HG03045 (cell line): ENCODE results near the gene INCA1.
"Not testable (repeated sequence)": the region's sequence is repeated elsewhere in the genome, so short reads cannot be mapped to it uniquely, and the experiment has no call there.

Experiments used
- ATAC-seq: cut with Tn5 transposase; IDR thresholded peaks from one replicate; pipeline ENCODE4 v1.9.1; 2021; ENCODE audit warnings: mild to moderate bottlenecking, moderate library complexity; ENCODE audit not compliant: unreplicated experiment

Gene INCA1, protein sequence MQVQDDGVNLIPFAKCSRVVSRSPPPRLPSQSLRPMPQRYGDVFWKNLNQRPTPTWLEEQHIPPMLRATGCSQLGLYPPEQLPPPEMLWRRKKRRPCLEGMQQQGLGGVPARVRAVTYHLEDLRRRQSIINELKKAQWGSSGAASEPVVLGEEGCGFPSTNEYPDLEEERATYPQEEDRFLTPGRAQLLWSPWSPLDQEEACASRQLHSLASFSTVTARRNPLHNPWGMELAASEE

DNA sequence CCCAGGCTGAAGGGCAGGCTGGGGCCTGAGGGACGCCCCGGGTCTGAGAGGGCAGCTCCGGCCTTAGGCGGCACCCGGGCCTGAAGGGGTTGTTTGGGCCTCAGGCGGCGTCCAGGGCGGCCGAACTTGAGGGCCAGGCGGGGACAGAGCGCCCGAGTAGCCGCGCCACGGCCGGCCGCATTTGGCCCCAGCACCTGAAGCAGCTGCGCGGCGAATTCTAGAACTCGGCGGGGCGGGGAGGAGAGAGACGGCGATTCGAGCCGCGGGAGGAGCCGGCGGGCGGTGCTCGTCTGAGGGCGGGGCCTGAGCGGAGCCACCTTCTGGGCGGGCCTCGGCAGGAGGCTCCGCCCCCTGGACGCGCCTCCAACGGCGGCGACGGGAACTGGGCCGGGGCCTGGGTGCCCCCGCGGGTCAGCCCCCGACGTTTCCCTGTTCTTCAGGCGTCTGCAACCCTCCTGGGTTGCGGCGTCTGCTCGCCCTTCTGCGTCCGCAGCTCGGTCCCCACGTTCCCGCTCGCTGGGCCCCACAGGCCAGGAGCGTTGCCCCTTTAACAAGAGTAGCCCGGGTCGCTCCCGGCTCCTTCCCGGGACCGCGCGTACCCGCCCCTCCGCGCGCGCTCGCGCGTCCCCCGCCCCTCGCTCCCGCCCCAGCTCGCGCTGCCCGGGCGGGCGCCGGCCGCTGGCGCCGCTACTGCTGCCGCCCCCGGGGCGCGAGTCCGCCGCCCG lies at the start of gene INCA1, which contains the start of gene KIF1C:
TSS of gene INCA1 (minus strand) at position 221 of the 725 bp plus-strand sequence. CDS start 3,085 bp downstream, outside the sequence.
TSS of gene KIF1C (plus strand) at position 649 of the 725 bp plus-strand sequence. CDS start 2,297 bp downstream, outside the sequence.
- peak; percentile 83 for ATAC-seq

DNA sequence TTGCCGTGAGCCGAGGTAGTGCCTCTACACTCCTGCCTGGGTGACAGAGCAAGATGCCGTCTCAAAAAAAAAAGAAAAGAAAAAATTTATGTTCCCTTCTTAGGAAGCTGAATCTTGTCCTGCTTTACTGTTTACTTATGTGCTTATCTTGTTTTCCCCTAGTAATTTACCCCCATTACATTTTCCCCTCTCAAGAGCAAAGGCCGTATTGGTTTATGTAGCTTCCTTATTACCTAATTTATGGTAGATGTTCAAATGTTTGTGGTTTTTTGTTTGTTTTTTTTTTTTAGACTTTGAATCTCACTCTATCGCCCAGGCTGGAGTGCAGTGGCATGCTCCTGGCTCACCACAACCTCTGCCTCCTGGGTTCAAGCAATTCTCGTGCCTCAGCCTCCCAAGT lies 48.2 kb upstream of the INCA1 start:
- no peak for ATAC-seq

DNA sequence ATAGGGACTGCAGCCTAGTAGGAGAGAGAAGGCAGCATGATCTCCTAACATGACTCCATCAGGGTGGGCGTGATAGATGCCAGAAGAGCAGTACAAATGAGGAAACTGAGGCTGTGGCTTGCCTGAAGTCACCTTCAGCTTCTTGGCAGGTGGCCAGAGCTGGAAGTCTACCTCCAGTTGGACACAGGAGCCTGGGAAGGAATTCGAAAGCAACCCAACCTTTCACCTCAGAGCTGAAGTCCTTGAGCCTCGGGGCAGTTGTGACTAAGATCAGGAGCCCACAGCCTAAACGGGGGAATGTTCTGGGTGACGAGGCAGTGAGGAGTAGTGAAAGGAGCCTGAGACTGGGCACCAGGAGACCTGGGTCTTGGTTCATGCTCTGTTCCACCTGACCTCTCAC lies 47.3 kb upstream of the INCA1 start:
- ATAC-seq, result no peak

DNA sequence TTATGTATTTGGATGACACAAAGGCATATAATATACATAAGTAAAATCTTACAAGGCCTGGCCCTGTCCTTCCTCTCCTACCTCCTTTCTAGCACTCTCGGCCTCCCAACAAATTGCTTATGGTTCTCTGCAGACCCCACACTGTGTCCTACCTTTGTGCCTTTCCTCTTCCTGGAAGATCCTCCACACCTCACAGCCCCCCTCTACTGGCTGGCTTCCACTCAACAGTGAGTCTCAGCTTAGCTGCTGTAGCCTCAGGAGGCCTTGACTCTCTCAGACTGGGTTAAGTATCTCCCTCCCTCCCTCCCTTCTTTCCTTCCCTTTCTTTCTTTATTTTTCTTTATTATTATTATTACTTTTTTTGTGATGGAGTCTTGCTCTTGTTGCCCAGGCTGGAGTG lies 46.2 kb upstream of the INCA1 start:
- no peak for ATAC-seq

DNA sequence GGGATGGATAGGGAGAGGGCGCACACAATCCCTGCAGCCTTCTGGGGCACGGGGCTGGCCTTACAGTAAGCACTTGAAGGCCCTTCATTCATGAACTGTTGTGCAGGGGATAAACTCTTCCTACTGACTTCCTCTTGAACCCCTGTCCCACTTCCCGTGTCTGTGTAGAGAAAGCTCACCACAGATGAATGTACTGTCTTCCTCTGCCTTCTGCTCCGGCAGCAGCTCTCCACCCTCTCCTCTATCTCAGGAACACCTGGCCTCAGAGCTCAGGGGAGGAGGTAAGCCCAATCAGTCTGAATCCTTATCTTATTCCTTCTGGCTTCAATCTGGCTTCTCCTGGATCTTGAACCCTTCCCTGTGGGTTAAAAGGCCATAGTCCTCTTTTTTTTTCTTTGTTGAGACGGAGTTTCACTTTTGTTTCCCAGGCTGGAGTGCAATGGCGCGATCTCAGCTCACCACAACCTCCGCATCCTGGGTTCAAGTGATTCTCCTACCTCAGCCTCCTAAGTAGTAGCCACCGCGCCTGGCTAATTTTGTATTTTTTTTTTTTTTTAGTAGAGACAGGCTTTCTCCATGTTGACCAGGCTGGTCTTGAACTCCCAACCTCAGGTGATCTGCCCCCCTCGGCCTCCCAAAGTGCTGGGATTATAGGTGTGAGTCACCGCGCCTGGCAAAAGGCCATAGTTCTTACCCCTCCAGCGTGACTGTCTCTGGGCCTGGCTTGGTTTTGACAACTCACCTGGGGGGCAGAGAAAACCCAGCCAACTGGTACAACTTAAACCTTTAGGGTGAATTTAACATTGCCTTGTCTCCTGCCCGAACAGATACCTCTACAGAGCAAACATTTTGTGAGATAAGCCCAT lies 45.1 kb upstream of the INCA1 start:
- no peak for ATAC-seq

DNA sequence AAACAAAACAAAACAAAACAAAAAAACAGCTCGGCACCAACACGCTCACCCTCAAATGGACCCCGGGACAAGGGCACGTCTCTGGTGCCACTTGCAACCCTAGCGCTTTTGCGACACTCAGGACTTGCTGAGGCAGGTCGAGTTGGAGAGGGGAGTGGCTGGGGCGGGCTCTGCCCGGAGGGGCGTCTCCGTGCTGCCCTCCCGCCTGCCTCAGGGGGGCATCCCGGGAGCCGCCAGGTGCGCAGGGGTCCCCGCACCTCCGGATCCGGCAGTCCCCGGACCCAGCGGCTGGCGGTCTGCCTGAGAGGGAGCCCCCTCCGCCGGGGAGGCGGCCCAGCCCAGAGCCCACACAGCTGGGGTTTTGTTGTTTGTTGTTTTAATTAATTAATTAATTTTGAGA lies 38.0 kb upstream of the INCA1 start, which contains the start of gene SLC52A1:
TSS of gene SLC52A1 (minus strand) at position 112 of the 400 bp plus-strand sequence. CDS start 820 bp downstream, outside the sequence.
- no peak for ATAC-seq

DNA sequence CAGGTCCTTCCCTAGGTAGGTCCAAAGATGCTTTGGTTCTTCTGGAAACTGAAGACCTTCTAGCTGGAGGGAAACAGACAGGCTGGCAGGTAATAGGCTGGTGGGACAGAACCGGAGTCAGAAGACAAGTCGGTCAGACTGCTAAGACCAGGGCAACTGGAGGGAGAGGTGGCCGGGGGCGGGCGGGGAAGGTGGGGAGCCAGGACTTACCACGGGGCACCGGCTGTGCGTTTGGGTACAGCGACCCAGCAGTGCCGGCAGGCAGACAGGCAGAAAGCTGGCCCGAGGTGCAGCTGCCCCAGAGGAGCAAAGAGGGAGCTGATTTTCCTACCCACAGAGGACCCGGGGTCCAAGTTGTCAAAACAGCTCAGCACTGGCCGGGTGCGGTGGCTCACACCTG lies 37.3 kb upstream of the INCA1 start:
- ATAC-seq, result no peak

DNA sequence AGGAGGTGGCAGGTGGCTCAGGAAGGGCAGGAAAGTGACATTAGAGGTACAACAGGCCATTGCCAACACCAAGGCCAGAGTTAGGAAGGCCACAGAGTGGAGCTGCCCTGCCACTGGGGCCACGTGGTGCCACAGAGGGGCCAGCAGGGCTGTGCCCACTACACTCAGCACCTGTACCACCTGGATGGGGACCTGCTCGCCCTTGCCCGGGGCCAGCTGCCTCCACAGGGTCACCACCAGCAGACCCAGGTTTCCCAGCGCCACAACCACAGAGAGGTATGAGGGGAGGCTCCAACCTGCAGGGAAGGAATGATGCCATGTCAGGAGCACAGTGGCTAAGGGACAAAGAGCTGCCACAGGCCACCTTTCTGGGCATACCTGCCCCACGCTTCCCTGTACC lies 36.7 kb upstream of the INCA1 start:
- no peak for ATAC-seq

DNA sequence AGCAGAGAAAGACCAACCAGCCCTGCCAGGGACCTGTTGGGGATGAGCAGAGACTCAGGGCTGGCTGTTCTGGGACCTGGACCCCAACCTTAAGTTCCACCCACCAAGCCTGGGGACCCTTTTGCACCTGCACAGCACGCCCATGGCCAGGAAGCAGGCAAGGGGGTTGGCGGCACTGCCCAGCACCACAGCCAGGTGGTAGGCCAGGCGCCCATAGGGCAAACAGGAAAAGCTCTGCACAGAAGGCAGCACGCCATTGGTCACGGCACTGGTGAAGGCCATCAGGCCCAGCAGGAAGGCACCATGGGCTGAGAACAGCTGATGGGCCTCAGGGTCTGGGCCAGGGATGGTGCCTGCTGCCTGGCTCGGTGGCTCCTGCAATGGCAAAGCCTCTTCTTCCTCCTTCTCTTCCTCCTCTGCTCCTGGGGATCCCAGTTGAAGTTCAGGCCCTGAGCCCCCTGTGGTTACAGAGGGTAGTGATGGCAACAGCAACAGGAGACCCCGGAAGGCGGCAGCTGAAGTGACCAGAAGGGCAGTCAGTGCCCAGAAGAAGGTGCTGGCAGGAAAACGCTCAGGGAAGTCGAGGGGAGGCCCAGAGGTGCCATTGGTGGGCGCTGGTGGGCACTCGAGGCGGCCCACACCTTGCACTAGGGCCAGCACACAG lies 36.2 kb upstream of the INCA1 start:
- no peak for ATAC-seq

DNA sequence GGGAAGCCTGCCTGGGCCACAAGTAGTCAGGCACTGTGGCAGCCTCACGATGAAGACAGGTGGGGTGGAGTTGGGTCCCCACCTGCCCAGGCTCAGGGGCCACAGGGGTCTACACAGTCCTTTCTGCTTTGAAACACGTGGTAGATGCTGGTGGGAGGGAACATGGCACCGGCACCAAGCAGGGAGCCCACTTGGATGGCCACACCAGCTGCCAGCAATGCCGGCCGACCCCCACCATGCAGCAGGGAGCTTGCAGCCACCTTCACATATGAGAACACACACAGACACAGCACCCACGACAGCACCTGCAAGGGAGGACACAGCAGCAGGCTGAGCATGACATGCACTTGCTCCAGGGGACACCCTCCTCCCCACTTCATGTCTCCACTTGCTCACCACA lies 35.5 kb upstream of the INCA1 start:
- ATAC-seq, result no peak

DNA sequence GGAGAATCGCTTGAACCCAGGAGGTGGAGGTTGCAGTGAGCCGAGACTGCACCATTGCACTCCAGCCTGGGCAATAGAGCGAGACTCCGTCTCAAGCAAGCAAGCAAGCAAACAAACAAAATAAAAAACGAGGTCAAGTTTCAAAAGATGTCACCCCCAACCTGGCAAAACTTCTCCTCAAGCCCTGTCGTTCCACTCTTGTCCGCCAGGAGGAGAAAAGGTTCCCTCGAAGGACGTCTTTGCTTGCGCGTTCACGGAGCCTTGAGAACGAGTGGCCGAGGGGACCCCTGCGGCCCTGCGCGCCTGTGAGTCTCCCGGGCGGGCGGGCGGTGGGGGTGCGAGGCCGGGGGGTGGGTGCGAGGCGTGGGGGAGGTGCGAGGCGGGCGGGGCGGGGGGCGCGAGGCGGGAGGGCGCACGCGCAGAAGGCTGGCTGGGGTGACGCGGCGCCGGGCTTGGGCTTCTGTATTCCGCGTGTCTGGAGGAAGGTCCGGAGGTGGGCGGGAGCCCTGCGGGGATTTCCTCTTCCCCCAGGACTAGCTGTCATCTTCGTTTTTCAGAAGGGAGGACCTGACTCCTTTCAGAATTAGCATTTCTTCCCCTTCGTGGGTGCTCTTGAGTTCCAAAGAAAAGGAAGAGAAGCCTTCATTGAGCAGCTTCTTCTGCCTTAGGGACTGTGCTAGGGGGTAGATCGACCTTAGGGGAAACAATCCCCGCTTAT lies 34.2 kb upstream of the INCA1 start:
- peak; percentile 55 for ATAC-seq

DNA sequence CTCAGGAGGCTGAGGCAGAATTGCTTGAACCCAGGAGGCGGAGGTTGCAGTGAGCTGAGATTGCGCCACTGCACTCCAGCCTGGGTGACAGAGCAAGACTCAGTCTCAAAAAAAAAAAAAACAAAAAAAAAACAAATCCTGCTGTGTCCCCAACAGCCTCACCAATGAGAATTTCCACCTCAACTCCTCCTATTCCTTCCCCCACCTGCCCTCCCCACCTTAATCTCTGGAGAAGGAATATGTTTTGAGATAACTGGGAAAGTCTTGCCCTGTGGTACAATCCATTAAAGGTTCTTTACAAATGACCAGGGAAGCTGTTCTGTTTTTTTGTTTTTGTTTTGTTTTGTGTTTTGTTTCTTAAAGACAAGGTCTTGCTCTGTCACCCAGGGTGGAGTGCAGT lies 32.8 kb upstream of the INCA1 start:
- ATAC-seq, result not testable (repeated sequence)

DNA sequence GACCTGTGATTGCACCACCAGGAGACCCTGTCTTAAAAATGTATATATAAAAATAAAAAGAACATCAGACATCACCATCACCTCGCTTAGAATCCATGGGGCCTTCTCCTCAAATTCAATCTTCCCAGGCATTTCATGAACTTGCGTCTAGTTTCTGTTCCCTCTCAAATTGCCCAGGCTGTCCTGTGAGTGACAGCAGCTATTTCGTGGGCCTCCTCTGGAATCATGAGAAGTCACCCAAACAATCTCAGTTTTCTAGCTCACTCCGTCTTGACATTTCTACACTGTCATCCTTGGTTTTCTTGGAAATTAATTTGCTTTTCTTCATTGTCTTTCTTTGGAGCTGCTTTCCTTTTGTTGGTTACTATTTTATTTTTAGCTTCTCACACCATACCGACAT lies 30.6 kb upstream of the INCA1 start:
- ATAC-seq, result no peak

DNA sequence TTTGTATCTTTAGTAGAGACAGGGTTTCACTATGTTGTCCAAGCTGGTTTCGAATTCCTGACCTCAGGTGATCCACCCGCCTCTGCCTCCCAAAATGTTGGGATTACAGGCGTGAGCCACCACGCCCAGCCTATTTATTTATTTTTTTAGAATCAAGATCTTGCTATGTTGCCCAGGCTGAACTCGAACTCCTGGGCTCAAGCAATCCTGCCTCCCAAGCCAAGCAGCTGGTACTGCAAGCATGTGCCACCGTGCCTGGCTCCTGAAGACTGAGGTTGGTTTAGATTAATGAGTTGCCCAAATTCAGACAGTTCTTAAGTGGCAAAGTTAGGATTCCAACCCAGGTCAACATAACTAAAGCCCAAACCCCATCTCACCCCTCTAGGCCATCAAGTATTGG lies 30.0 kb upstream of the INCA1 start:
- no peak for ATAC-seq

DNA sequence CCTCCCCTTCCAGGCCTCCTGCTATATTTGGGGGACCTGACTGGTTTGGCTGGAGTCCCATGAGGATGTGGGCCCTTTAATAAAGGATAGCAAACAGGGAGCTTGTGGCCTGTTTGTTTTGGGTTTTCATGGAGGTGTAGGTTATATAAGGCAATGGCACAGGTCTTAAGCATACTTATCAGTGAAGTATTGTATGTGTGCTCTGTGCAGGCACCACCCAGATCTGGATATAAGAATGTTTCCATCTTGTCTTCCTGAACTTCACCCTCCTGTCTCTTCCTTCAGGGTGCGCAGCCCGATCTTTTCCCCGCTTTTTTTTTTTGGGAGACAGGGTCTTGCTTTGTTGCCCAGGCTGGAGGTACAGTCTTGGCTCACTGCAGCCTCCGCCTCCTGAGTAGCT lies 27.3 kb upstream of the INCA1 start:
- no peak for ATAC-seq

DNA sequence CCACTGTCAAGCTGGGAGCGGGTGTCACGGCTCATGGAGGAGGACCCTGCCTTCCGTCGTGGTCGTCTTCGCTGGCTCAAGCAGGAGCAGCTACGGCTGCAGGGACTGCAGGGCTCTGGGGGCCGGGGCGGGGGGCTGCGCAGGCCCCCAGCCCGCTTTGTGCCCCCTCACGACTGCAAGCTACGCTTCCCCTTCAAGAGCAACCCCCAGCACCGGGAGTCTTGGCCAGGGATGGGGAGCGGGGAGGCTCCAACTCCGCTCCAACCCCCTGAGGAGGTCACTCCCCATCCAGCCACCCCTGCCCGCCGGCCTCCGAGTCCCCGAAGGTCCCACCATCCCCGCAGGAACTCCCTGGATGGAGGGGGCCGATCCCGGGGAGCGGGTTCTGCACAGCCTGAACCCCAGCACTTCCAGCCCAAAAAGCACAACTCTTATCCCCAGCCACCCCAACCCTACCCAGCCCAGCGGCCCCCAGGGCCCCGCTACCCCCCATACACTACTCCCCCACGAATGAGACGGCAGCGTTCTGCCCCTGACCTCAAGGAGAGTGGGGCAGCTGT lies 26.3 kb upstream of the INCA1 start:
- no peak for ATAC-seq

DNA sequence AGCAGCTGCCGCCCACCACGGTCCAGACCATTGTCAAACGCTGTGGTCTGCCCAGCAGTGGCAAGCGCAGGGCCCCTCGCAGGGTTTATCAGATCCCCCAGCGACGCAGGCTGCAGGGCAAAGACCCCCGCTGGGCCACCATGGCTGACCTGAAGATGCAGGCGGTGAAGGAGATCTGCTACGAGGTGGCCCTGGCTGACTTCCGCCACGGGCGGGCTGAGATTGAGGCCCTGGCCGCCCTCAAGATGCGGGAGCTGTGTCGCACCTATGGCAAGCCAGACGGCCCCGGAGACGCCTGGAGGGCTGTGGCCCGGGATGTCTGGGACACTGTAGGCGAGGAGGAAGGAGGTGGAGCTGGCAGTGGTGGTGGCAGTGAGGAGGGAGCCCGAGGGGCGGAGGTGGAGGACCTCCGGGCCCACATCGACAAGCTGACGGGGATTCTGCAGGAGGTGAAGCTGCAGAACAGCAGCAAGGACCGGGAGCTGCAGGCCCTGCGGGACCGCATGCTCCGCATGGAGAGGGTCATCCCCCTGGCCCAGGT lies 24.9 kb upstream of the INCA1 start:
- ATAC-seq, result no peak

DNA sequence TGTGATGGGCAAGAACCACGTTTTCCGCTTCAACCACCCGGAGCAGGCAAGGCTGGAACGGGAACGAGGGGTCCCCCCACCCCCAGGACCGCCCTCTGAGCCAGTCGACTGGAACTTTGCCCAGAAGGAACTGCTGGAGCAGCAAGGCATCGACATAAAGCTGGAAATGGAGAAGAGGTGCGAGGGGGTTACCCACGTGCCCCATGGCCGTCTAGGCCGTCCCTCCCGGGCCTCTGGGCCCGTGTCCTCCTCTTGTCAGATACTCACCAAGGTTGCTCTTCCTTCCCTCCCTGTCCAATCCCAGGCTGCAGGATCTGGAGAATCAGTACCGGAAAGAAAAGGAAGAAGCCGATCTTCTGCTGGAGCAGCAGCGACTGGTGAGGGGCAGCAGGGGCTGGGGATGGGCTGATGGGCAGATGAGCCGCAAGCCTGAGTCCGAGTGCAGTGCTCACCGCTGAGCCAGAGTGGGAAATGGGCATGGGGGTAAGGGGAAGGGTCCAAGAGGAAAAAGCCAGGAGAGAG lies 23.2 kb upstream of the INCA1 start:
- no peak for ATAC-seq

DNA sequence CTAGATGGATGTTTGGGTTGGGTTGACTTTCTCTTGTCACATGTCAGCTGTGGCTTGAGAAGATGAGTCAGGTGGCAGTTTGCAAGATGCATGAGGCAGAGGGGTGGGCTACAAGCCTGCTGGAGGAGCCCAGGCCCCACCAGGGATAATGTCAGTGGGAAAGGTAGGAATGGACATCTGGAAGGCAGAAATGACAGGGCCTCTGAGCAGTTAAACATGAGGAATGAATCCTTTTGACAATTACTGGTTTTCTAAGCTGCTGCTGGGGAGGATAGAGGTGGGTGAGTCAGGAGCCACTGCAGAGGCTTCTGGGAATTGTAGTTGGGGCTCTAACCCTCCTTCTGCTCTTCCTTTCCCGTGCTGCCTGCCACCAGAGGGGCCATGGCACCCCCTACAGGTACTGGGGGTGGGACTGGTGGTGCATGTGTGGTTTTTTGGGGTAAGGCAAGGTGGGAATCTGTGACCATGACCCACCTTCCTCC lies 22.2 kb upstream of the INCA1 start:
- no peak for ATAC-seq
